Adipocyte (in vitro differentiated cells): ENCODE measurements around the gene ZMYND10.
A peak's percentile ranks its signal among the peaks of the same experiment; 100 is the strongest.

Source experiments
- DNase-seq: peaks from one replicate; pipeline ENCODE4 v3.0.0-alpha.2; 2015; ENCODE audit warnings: low read depth
- H3K27me3 ChIP-seq: replicated peaks from 2 replicates; pipeline ENCODE4 v1.7.0; 2013; ENCODE audit warnings: mild to moderate bottlenecking, low read length, moderate library complexity; ENCODE audit not compliant: control insufficient read depth, insufficient read depth
- H3K36me3 ChIP-seq: 2 replicates; pipeline ENCODE4 v1.7.0; 2013; ENCODE audit warnings: low read length, mild to moderate bottlenecking, moderate library complexity; ENCODE audit not compliant: control insufficient read depth, insufficient read depth, severe bottlenecking
- H3K4me1 ChIP-seq: 2 replicates; pipeline ENCODE4 v1.7.0; 2013; ENCODE audit warnings: mild to moderate bottlenecking, low read length, moderate library complexity; ENCODE audit not compliant: control insufficient read depth, insufficient read depth
- H3K4me3 ChIP-seq: 2 replicates; pipeline ENCODE4 v1.7.0; 2013; ENCODE audit warnings: mild to moderate bottlenecking, low read length, moderate library complexity
- H3K9ac ChIP-seq: 2 replicates; pipeline ENCODE4 v1.7.0; 2013; ENCODE audit warnings: mild to moderate bottlenecking, low read length, moderate library complexity
- H3K9me3 ChIP-seq: 2 replicates; pipeline ENCODE4 v1.7.0; 2013; ENCODE audit warnings: mild to moderate bottlenecking, low read length, moderate library complexity; ENCODE audit not compliant: control insufficient read depth

The ZMYND10 gene

DNA sequence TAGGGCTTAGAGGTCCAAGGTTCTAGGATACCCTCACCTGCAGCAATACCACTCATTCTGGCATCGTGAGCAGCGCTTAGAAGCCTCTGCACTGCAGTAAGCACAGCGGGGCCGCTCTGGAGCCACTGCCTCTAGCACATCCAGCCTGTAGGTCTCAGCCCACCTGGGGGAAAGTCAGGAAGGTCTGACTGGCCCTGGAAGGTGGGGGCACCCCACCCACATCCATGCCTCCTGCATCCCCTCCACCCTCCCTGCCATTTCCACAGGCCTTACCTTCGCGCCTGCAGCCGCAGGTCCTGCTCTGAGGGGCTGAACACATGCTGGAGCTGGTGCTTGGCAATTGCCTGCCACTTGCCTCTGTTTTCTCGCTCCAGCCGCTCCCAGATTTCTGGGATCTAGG, 4.0 kb downstream of the ZMYND10 start:
- no peaks in the 10 kb centered on the region for H3K27me3 ChIP-seq
- peak overlapping the region; percentile 89 for H3K9ac ChIP-seq
- peak overlapping the region; percentile 80 for H3K4me3 ChIP-seq
- no peak for DNase-seq
- no peaks in the 10 kb centered on the region for H3K9me3 ChIP-seq
- peaks cover 39% of the 10 kb centered on the region for H3K4me1 ChIP-seq
- no peaks in the 10 kb centered on the region for H3K36me3 ChIP-seq

DNA sequence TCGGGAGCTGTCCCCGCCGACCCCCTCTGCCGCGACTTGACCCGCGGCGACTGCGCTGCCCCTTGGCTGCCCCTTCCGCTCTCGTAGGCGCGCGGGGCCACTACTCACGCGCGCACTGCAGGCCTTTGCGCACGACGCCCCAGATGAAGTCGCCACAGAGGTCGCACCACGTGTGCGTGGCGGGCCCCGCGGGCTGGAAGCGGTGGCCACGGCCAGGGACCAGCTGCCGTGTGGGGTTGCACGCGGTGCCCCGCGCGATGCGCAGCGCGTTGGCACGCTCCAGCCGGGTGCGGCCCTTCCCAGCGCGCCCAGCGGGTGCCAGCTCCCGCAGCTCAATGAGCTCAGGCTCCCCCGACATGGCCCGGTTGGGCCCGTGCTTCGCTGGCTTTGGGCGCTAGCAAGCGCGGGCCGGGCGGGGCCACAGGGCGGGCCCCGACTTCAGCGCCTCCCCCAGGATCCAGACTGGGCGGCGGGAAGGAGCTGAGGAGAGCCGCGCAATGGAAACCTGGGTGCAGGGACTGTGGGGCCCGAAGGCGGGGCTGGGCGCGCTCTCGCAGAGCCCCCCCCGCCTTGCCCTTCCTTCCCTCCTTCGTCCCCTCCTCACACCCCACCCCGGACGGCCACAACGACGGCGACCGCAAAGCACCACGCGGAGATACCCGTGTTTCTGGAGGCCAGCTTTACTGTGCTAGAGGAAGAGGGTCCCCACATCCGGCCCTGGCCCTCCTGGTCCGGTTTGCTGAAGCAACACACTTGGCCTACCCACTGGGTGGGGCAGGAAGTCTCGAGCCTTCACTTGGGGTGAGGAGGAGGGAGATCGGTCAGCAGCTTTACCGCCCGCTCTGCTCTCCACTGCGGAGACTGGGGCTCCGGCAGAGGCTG, 4.8 kb downstream of the ZMYND10 start, which contains the start of gene RASSF1:
Gene RASSF1, minus strand, starts transcription at position 389 of the 882 bp plus-strand sequence. Its CDS starts 31 bp downstream, at position 358.
- DNase-seq: no peak
- Histone ChIP-seq H3K4me3 (peak within 1 kb of the TSS; percentile 80), H3K9ac (peak within 1 kb of the TSS; percentile 89), H3K27me3 (no peaks in the 10 kb centered on the region), H3K9me3 (no peaks in the 10 kb centered on the region), H3K36me3 (no peaks in the 10 kb centered on the region), H3K4me1 (peaks cover 44% of the 10 kb centered on the region)

DNA sequence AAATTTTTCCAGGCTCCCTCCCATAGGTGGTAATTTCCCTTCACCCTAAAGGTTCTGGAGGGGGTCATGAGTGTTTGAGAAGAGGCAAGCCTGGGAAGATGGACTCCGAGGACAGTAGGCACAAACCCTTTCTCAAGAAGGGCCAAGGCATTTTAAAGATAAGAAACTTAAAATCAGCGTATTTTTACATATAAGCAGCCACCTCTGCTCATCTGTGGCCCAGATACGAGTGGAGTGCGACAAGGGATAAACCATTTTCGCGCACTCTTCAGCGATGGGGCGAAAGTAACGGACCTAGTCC, 5.4 kb downstream of the ZMYND10 start:
- Histone ChIP-seq H3K4me1 (peaks cover 45% of the 10 kb centered on the region), H3K9me3 (no peaks in the 10 kb centered on the region), H3K27me3 (no peaks in the 10 kb centered on the region), H3K4me3 (peak overlapping the region; percentile 80), H3K9ac (peak overlapping the region; percentile 89), H3K36me3 (no peaks in the 10 kb centered on the region)
- DNase-seq: no peak

DNA sequence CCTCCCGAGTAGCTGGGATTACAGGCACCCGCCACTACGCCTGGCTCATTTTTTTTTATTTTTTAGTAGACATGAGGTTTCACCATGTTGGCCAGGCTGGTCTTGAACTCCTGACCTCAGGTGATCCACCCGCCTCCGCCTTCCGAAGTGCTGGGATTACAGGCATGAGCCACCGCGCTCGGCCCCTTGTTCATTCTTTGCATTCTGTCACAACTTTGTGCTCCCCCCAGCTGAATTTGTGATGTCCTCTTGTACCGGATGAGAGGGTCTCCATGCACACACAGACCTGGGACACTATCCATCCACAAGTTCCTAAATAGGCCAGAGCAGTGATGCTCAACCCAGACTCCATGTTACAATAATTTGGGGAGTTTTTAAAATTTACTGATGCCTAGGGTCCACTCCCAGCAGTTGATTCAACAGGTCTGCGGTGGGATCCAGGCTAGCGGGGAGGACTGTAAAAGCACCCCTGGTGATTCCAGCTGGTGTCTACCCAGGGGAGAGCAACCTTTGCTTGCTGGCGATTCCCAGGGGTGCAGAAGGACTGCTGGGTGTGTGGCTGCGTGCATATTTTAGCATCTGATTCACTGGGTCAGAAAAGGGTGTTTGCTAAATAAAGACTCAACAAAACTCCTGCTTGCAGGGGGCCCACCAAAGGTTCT, 5.9 kb downstream of the ZMYND10 start:
- no peak for DNase-seq
- no peaks in the 10 kb centered on the region for H3K27me3 ChIP-seq
- H3K9ac ChIP-seq: peak overlapping the region; percentile 89
- H3K36me3 ChIP-seq: no peaks in the 10 kb centered on the region
- H3K9me3 ChIP-seq: no peaks in the 10 kb centered on the region
- peak overlapping the region; percentile 80 for H3K4me3 ChIP-seq
- H3K4me1 ChIP-seq: peaks cover 49% of the 10 kb centered on the region

- no peaks in the 10 kb centered on the region for H3K9me3 ChIP-seq
- DNase-seq: no peak
- H3K36me3 ChIP-seq: no peaks in the 10 kb centered on the region
- peaks cover 56% of the 10 kb centered on the region for H3K4me1 ChIP-seq
- H3K4me3 ChIP-seq: peak overlapping the region; percentile 40
- no peaks in the 10 kb centered on the region for H3K27me3 ChIP-seq
- H3K9ac ChIP-seq: peak overlapping the region; percentile 89
These were observed 6.6 kb downstream of the ZMYND10 start for GRCh38 chr3:50338965-50339364.

DNA sequence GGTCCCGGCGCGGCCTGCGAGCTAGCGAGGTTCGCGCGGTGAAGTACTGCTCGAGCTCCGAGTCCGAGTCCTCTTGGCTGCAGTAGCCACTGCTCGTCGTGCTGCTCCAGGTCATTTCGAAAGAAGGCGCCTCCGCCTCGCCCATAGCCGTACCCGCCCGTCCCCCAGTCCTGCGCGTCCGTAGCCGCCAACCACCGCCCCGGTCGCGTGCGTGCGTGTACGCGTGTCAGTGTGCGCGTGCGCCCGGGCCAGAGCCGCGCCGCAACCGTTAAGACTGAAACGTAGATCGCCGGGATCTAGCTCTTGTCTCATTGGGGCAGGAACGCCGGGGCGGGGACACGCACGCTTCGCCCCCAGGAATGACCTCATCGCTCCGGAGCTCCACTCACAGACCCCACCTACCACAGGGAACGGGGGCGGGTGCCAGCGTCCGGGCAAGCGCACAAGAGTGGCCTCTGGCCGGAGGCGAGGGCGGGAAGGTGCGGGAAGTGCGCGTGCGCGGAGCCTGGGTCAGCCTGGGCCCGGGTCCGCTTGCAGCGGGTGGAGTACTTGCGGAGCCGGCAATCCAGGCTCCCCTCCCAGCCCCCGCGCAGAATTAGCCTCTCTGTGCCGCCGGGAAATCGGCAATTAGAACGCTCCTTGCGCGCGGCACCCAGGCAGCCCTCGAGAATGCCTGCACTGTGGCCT, 8.2 kb downstream of the ZMYND10 start:
- Histone ChIP-seq H3K9ac (peak overlapping the region; percentile 89), H3K4me3 (peak overlapping the region; percentile 87), H3K9me3 (no peaks in the 10 kb centered on the region), H3K4me1 (peaks cover 61% of the 10 kb centered on the region), H3K27me3 (no peaks in the 10 kb centered on the region), H3K36me3 (peaks cover under 1% of the 10 kb centered on the region)
- DNase-seq: peak; percentile 100

DNA sequence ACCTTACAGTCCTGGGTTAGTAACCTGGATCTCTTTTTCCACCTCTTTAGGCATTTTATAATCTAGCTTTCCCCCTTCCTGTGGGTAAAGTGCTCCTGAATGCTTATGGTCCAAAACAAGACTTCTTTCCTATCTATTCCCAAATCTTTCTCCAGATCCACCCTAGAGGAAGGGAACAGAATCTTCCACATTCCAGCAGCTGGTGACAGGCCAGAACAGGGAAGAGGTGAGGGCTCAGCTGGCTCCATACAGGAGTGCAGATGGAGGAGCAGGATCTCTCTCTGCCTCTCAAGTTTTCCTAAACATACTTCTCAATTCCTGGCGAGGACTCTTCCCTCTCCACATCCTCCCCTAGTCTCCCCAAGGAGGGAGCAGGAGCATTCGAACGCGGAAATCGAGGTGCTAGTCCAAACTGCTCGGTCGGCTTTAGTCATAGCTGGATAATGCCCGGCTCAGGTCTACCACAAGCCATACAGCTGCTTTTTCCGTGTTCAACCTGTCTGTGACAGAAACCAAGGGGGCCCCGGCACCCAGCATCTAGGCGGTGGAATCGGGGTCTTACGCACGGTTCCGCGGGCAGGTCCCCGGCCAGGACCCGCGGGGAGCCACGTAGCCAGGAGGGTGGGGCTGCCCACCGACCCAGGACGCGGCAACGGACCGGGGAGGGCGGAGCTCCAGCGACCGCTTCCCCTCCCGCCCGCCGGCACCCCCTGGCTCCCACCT, 8.9 kb downstream of the ZMYND10 start:
- Histone ChIP-seq H3K36me3 (peaks cover 7% of the 10 kb centered on the region), H3K4me1 (peaks cover 61% of the 10 kb centered on the region), H3K4me3 (peak overlapping the region; percentile 87), H3K27me3 (no peaks in the 10 kb centered on the region), H3K9ac (peak overlapping the region; percentile 89), H3K9me3 (no peaks in the 10 kb centered on the region)
- DNase-seq: peak; percentile 53

- Histone ChIP-seq H3K4me3 (peak overlapping the region; percentile 35), H3K9me3 (no peaks in the 10 kb centered on the region), H3K4me1 (peaks cover 46% of the 10 kb centered on the region), H3K9ac (peak overlapping the region; percentile 50), H3K36me3 (peaks cover 28% of the 10 kb centered on the region), H3K27me3 (no peaks in the 10 kb centered on the region)
- no peak for DNase-seq
These were observed 11.0 kb downstream of the ZMYND10 start for GRCh38 chr3:50334339-50335075.

- H3K27me3 ChIP-seq: no peaks in the 10 kb centered on the region
- peak overlapping the region; percentile 35 for H3K4me3 ChIP-seq
- peaks cover 31% of the 10 kb centered on the region for H3K36me3 ChIP-seq
- peak overlapping the region; percentile 50 for H3K9ac ChIP-seq
- peaks cover 41% of the 10 kb centered on the region for H3K4me1 ChIP-seq
- no peak for DNase-seq
- H3K9me3 ChIP-seq: no peaks in the 10 kb centered on the region
These were observed 11.7 kb downstream of the ZMYND10 start for GRCh38 chr3:50333744-50334328.

- no peak for DNase-seq
- Histone ChIP-seq H3K4me3 (no peak overlapping the region), H3K9me3 (no peaks in the 10 kb centered on the region), H3K4me1 (peaks cover 45% of the 10 kb centered on the region), H3K9ac (no peak overlapping the region), H3K27me3 (no peaks in the 10 kb centered on the region), H3K36me3 (peaks cover 32% of the 10 kb centered on the region)
These were observed 14.1 kb downstream of the ZMYND10 start for GRCh38 chr3:50331364-50331907.
